CD4-positive, alpha-beta T cell treated with Interleukin-1 beta for 1 hour (primary cell): ENCODE data around the gene TMEFF1.

Source experiments
- DNase-seq, 2 donors: peaks; one replicate each; pipeline ENCODE4 v3.0.0-alpha.2; 2020 to 2022

TMEFF1 gene

GRCh38 chr9:100448266-100448665, 24.7 kb upstream of the TMEFF1 start:
- no peak for DNase-seq

- DNase-seq, result no peak
Observed at GRCh38 chr9:100449420-100449819, 23.5 kb upstream of the TMEFF1 start.

DNA sequence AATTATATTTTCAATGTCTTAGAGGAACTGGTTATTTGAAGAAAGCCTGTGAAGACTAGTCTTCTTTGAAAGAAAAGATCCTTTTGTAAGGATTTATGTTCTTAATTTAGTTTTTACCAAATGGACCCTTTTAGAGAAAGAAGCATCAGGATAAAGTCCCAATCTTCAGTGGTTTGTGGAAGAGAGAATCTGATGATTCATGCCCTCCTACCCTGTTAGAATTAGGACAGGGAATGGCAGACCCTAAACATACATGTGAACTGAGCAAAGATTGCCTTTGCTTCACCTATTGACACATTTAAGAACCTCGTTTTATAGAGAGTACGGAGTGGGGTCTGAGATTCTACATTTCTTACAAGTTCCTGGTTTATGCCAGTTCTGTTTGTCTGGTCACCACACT, 20.1 kb upstream of the TMEFF1 start:
- no peak for DNase-seq

DNA sequence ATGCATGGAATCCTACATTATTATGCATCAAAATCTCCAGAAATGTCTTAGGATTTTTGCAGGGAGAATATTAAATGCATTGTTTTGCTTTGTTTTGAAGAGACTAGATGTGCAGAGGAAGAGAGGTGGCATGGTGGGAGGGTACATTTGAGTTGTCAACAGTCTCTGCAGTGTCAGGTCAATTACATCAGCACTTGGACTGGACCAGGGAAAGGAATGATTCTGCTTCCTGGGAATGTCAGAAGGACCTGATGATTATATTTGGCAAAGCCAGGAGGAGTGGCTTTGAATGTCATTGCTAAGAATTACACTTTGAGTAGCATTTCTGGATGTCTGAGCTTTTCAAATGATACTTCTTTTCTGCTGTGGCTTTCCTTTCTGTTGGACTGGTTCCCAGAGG, 17.5 kb upstream of the TMEFF1 start:
- no peak for DNase-seq

- no peak for DNase-seq
Observed at GRCh38 chr9:100457517-100457916, 15.4 kb upstream of the TMEFF1 start.

DNA sequence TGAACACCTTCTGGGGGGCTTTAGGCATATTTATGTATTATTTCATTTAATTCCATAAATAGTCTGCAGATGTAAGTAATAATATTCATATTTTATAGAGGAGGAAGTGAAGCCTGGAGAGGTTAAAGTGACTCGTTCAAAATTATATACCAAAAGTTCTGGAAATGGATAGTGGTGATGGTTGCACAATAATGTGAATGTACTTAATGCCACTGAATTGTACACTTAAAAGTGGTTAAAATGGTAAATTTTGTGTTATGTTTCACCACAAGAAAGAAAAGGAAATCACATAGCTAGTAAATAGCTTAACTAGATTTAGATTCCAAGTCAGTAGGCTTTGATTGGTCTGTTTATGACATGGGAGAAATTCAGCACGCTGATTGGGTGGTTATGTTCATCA, 13.0 kb upstream of the TMEFF1 start:
- DNase-seq, result no peak

GRCh38 chr9:100465274-100465673, 7.7 kb upstream of the TMEFF1 start:
- DNase-seq, result no peak

DNA sequence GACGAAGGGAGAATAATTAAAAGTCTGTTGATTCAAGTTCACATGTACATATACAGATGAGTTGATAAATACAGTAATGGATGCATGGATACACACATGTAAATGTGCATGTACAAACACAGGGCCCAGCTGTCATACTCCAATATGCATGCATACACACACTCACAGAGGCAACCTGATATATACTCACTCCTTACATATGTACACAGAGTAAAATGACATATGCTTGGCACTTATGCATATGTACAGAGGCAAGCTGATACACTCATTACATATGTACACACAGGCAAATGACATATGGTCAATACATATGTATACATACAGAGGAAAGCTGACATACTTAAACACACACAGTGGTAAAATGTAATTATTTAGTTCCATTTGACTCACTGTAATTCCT, 7.2 kb upstream of the TMEFF1 start:
- no peak for DNase-seq

DNA sequence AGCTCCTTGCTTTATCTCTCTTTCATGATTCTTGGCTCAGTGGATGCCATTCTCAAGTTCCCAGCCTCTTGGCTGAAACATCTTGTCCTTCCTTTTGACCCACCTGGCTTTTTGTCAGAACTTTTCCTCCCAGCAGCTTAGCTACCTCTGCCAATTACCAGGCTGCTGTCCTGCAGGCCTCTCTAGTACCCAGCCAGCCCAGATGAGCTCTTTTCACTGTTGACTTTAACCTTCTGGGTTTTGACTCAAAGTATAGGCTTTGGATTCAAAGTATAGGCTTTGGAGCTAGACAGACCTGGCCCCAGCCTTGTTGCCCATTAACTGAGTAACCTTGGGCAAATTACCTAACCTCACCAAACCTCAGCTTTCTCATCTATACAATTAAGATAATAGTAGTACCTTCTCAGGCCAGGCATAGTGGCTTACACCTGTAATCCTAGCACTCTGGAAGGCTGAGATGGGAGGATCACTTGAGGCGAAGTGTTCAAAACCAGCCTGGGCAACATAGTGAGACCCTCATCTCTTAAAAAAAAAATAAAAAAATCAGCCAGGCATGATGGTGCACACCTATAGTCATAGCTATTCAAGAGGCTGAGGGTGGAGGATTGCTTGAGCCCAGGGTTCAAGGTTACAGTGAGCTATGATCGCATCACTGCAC, 6.6 kb upstream of the TMEFF1 start:
- DNase-seq, result no peak

- no peak for DNase-seq
Observed at GRCh38 chr9:100466829-100467221, 6.1 kb upstream of the TMEFF1 start.

DNA sequence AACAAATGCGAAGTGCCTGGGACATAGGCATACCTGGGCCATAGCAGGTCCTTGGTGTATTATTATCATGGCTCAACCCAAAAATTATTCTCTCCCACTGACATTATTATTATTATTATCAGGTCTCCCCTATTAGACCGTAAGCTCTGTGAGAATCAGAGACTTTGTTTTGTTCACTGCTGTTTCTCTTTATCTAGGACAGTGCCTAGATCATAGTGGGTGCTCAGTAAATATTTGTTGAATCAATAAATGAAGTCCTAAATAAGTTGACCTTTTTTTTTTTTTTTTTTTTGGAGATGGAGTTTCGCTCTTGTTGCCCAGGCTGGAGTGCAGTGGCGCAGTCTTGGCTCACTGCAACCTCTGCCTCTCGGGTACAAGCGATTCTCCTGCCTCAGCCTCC, 4.9 kb upstream of the TMEFF1 start:
- no peak for DNase-seq

DNA sequence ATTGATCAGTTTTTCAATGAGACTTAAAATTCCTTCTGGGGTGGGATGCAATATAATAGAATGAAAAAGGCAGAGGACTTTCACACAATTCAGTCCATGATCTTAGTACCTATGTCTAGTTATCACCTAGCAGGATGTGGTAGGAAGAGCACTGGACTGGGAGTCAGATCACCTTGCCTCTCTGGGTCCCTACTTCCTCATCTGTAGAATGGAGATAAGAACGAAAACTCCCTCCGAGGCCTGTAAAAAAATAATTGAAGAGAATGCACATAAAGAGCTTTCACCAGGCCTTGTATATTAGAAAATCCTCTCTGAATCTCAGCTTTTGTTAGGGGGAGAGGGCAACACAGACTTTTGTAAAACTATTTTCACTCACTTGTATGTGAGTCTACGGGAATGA, 681 bp upstream of the TMEFF1 start:
- DNase-seq, result no peak

GRCh38 chr9:100473276-100474081, 530 bp downstream of the TMEFF1 start:
- peak; percentile 9 to 12 for DNase-seq

DNA sequence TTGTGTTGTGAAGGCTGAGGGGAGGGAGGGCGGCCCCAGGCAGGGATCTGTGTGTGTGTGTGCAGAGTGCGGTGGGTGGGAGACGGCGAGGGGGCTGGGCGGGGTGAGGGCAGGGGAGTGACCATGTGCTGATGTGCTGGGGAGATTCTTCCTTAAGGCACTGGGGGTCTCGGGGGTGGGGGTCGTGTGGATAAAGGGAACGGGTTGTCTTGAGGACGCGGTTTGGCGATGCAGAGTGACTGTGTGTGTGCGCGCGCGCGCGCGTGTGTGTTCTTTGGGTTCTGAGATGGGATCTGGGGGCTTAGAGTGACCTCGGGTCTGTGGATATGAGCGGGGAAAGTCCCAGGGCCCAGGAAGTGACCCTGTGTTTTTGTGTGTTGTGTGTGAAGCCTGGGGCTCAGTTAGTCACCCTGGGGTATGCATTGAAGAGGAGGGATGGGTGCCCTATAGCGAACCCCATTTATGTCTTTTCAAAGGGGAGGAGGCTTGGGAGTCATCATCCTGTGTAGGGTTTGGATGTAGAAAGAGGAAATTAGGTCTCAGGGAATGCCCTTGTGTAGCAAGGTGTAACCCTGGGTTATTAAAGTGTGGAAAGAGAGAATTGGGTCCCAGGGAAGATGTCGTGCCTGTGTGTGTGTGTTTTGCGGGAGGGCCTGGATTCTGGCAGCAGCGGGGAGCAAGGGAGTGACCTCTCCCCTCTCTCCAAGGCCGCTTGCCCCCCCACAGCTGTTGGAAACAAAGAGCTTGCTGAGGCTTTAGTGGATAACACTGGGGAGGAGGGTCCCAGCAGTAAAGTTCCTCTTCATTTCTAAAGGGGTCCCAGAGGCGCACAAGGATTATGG, 1.4 kb downstream of the TMEFF1 start:
- DNase-seq, result no peak

GRCh38 chr9:100474924-100475276, 2.0 kb downstream of the TMEFF1 start:
- DNase-seq, result no peak

DNA sequence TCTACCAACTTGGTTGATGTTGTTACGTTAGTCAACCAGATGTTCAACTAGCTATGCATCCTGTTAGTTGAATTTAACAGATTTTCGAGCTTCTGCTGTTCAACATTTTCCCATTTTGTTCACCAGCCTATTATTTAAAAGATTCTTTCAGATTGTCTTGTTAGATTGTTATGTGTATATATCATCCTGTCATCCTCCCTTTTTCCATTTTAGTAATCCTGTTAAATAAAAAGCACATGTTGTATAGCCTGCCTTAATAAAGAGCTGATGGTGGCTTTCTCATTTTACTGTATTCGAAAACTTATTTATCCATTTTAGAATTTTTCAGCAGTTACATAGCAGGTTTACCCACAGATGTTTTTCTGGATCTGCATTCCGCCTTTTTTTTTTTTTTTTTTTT, 4.3 kb downstream of the TMEFF1 start:
- no peak for DNase-seq

DNA sequence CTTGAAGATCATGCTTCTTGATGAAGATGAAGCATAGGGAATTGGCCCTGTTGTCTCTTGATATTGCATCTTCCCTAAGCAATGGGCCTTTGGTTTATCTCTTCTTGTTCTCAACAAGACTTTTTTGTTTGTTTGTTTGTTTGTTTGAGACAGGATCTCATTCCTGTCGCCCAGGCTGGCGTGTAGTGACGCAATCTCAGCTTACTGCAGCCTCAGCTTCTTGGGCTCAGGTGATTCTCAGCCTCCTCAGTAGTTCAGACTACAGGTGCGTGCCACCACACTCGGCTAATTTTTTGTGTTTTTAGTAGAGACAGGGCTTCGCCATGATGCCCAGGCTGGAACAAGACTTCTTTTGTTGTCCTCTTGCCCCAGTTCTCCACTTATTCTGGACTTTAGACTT, 5.2 kb downstream of the TMEFF1 start:
- no peak for DNase-seq

DNA sequence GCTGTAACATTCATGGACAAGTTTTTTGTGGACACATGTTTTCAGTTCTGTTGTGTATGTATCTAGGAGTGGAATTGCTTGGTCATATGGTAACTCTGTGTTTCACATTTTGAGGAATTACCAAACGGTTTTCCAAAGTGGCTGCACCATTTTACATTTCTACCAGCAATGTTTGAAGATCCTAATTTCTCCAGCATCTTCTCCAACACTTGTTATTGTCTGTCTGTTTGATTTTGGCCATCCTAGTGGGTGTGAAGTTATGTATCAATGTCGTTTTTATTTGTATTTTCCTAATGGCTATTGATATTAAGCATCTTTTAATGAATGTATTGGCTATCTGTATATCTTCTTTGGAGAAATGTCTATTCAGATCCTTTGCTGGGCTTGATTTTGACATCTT, 6.9 kb downstream of the TMEFF1 start:
- DNase-seq, result no peak

GRCh38 chr9:100485196-100485595, 12.2 kb downstream of the TMEFF1 start:
- no peak for DNase-seq

GRCh38 chr9:100486479-100487176, 13.7 kb downstream of the TMEFF1 start:
- no peak for DNase-seq

GRCh38 chr9:100488177-100488576, 15.2 kb downstream of the TMEFF1 start:
- no peak for DNase-seq

DNA sequence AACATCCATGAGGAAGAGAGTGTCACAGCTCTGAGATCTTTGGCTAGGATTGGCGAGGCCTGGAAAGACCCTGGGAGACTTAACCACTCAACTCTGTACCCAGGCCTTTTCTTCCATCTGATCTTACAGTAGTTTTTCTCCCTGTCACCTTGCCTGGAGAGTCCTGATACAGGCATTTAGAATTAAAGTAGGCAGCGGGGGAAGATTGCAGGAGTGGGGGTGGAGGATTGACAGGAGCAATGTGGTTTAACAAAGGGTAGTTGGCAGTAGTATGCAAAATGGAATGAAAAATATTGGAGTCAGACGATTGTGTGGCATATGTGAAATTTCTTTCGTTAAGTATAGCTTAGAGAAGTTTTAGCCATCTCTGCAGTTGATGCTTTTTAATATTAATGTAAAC, 16.9 kb downstream of the TMEFF1 start:
- DNase-seq, result no peak

DNA sequence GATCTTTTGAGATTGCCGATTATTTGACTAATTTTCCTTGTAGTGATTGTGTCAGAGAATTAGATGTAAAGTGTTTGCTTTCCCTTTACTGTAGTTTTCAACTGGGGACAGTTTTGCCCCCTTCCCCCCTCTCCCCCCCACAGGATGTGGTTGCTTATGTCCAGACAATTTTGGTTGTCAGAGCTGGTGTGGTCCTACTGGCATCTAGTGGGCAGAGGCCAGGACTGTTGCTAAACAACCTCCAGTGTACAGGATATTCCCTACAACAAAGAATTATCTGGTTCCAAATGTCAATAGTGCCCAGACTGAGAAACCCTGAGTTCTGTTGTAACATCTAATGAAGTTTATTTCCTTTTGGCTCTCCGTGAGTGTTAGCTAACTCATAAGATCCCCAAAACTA, 20.0 kb downstream of the TMEFF1 start:
- DNase-seq, result no peak
